B cell (primary cell): ENCODE data around the gene DCUN1D2. TPM values are rescaled to one million over a fixed set of nuclear protein-coding genes. Genes with fewer than 3 reads are reported as not detected.

Experiments
- ATAC-seq: fragments of 200-7000 bp; cut with Tn5 transposase; one replicate; pipeline ENCODE4 v1.10.0; 2021; ENCODE audit warnings: low read depth, mild to moderate bottlenecking, moderate number of reproducible peaks, moderate library complexity
- CTCF ChIA-PET: fragments of 350-600 bp; sonication (Branson Sonifier 250); formaldehyde crosslinking; loops from one replicate; lab custom pipeline; 2021; ENCODE audit warnings: antibody characterized with exemption, inconsistent platforms; lab: Charles Lee
- POLR2A ChIA-PET: fragments of 350-600 bp; sonication (Branson Sonifier 250); formaldehyde crosslinking; loops from one replicate; lab custom pipeline; 2021; ENCODE audit warnings: antibody characterized with exemption; lab: Charles Lee
- DNase-seq: peaks from one replicate; pipeline ENCODE4 v3.0.0; 2013
- H2AFZ ChIP-seq: 2 replicates; pipeline ENCODE4 v1.6.1; 2012; ENCODE audit warnings: mild to moderate bottlenecking, low read depth, low read length; ENCODE audit not compliant: insufficient read depth, poor library complexity, severe bottlenecking
- H3K27ac ChIP-seq, 2 donors: 1 replicate in 1 of 2; 2 replicates in 1 of 2; pipeline ENCODE4 v1.5.1; 2012 to 2013; ENCODE audit warnings: low read length in 2 of 2, mild to moderate bottlenecking in 2 of 2, moderate library complexity in 1 of 2
- H3K27me3 ChIP-seq, 4 experiments: fragments of 200-600 bp in 1 of 4; sonication (generic) in 1 of 4; replicated peaks in 1 of 4; 1 replicate in 2 of 4; 2 replicates in 2 of 4; pipeline versions ENCODE4 v1.6.1 to v1.7.0; 2013 to 2016; ENCODE audit warnings: low read length in 3 of 4, mild to moderate bottlenecking in 2 of 4, mixed read lengths in 1 of 4, moderate library complexity in 1 of 4; ENCODE audit not compliant: insufficient read depth in 4 of 4, control insufficient read depth in 3 of 4; ENCODE audit errors: control extremely low read depth in 1 of 4
- H3K36me3 ChIP-seq, 2 experiments: replicated peaks in 1 of 2; 1 replicate in 1 of 2; 2 replicates in 1 of 2; pipeline versions ENCODE4 v1.6.1 to v1.7.1; 2013; ENCODE audit warnings: low read length in 1 of 2; ENCODE audit not compliant: insufficient read depth in 2 of 2, control insufficient read depth in 1 of 2; ENCODE audit errors: control extremely low read depth in 1 of 2, extremely low read depth in 1 of 2
- H3K4me1 ChIP-seq, 2 donors: fragments of 200-600 bp in 1 of 2; sonication (generic) in 1 of 2; 1 replicate in 1 of 2; 2 replicates in 1 of 2; pipeline versions ENCODE4 v1.5.1 to v1.6.1; 2013 to 2017; ENCODE audit warnings: low read length in 2 of 2; ENCODE audit not compliant: control insufficient read depth in 2 of 2, insufficient read depth in 2 of 2
- H3K4me2 ChIP-seq: replicated peaks from 2 replicates; pipeline ENCODE3; 2012; ENCODE audit warnings: mild to moderate bottlenecking, low read depth, low read length; ENCODE audit not compliant: poor library complexity, severe bottlenecking
- H3K4me3 ChIP-seq, 5 experiments: fragments of 200-600 bp in 1 of 5; sonication (generic) in 1 of 5; 1 replicate in 3 of 5; 2 replicates in 2 of 5; pipeline versions ENCODE4 v1.5.1 to v1.7.0; 2011 to 2016; ENCODE audit warnings: low read length in 4 of 5, mild to moderate bottlenecking in 4 of 5, low read depth in 2 of 5, control low read depth in 1 of 5, moderate library complexity in 1 of 5; ENCODE audit not compliant: insufficient read depth in 1 of 5; ENCODE audit errors: control extremely low read depth in 1 of 5, extremely low read depth in 1 of 5
- H3K79me2 ChIP-seq: fragments of 200-600 bp; sonication (generic); one replicate; pipeline ENCODE4 v1.6.0; 2016; ENCODE audit warnings: low read length; ENCODE audit not compliant: control insufficient read depth, insufficient read depth
- H3K9ac ChIP-seq: fragments of 200-600 bp; sonication (generic); 2 replicates; pipeline ENCODE4 v1.6.1; 2017; ENCODE audit warnings: mild to moderate bottlenecking, low read length, moderate library complexity
- H3K9me3 ChIP-seq, 3 donors: one replicate each; pipeline versions ENCODE4 v1.6.1 to v1.7.1; 2013; ENCODE audit warnings: low read length in 2 of 3; ENCODE audit not compliant: control insufficient read depth in 2 of 3, insufficient read depth in 1 of 3; ENCODE audit errors: control extremely low read depth in 1 of 3
- H4K20me1 ChIP-seq: 2 replicates; pipeline ENCODE4 v1.6.0; 2012; ENCODE audit warnings: mild to moderate bottlenecking, low read length; ENCODE audit not compliant: insufficient read depth, control insufficient read depth, poor library complexity, severe bottlenecking
- H3K27ac Mint-ChIP-seq: one replicate; pipeline ENCODE4 v1.8.0; 2021; ENCODE audit warnings: mixed read lengths
- H3K27me3 Mint-ChIP-seq: one replicate; pipeline ENCODE4 v1.8.0; 2021; ENCODE audit warnings: mixed read lengths
- H3K4me1 Mint-ChIP-seq: one replicate; pipeline ENCODE4 v1.8.0; 2021; ENCODE audit warnings: mixed read lengths
- H3K4me3 Mint-ChIP-seq: one replicate; pipeline ENCODE4 v1.8.0; 2021; ENCODE audit warnings: mixed read lengths
- H3K9me3 Mint-ChIP-seq: one replicate; pipeline ENCODE4 v1.8.0; 2022; ENCODE audit warnings: mixed read lengths; ENCODE audit not compliant: insufficient read depth
- CTCF ChIP-seq: fragments of 200-600 bp; IDR thresholded peaks from one replicate; pipeline ENCODE4 v1.8.0; 2022; ENCODE audit warnings: antibody characterized with exemption, mild to moderate bottlenecking
- EZH2 ChIP-seq: IDR thresholded peaks from 2 replicates; pipeline ENCODE4 v1.6.1; 2012; ENCODE audit warnings: borderline replicate concordance, low read depth, mild to moderate bottlenecking, moderate library complexity, low read length; ENCODE audit not compliant: insufficient read depth, poor library complexity, severe bottlenecking
- WGBS: methylation state at CpG from one replicate; pipeline ENCODE4 v1.1.5; 2013; ENCODE audit warnings: missing lambda C conversion rate; ENCODE audit not compliant: insufficient coverage; 5-methylcytosine and 5-hydroxymethylcytosine counted together
- intact Hi-C: fragments of 100-400 bp; cut with micrococcal nuclease; formaldehyde crosslinking; loops from one replicate; pipeline ENCODE4 v1.10.0; 2022
- polyA plus RNA-seq: library from polyadenylated mRNA; depleted of rRNA; stranded (reverse); fragments of >200 nt; gene quantifications from 2 replicates; pipeline ENCODE4 v1.2.3, GENCODE V29; 2012
- total RNA-seq, 2 donors: library from RNA; stranded (reverse); fragments of 120-200 nt in 1 of 2; gene quantifications; 1 replicate in 1 of 2; 2 replicates in 1 of 2; pipeline versions ENCODE4 v1.2.3 to v1.2.4, GENCODE V29; 2013 to 2022

Gene DCUN1D2
- total and polyA plus RNA-seq, 2 donors (not counting 1 experiment from before 2014, with no cell fraction given), result 15.3 to 41.3 TPM

GRCh38 chr13:113452466-113452865 lies 38.0 kb downstream of the DCUN1D2 start:
- H3K27ac ChIP-seq, result no peak overlapping the region
- H3K4me2 ChIP-seq, result no peak overlapping the region
- H3K9ac ChIP-seq, result no peak overlapping the region
- ChIA-PET CTCF (interaction anchor here (1.5 to 1.9 kb wide), 3 partner anchors 13 to 510 kb away, joined by 3 to 9 read pairs (median 7); no protein-coding TSS in a partner anchor), POLR2A (no interaction called here)
- no peaks in the 10 kb centered on the region for H3K9me3 Mint-ChIP-seq
- H3K27me3 Mint-ChIP-seq, result no peaks in the 10 kb centered on the region
- ATAC-seq, result no peak
- H3K36me3 ChIP-seq, result peaks cover 0 to 11% of the 10 kb centered on the region in 2 experiments
- intact Hi-C loops, result no loop called here
- H4K20me1 ChIP-seq, result no peaks in the 10 kb centered on the region
- H3K79me2 ChIP-seq, result no peaks in the 10 kb centered on the region
- no peaks in the 10 kb centered on the region for H3K27me3 ChIP-seq
- TF ChIP-seq EZH2 (no peak), CTCF (no peak)
- DNase-seq, result no peak
- no peaks in the 10 kb centered on the region for H3K9me3 ChIP-seq
- no peaks in the 10 kb centered on the region for H3K4me1 ChIP-seq
- no peak overlapping the region for H2AFZ ChIP-seq
- peaks cover 9% of the 10 kb centered on the region for H3K4me1 Mint-ChIP-seq
- no peak overlapping the region for H3K27ac Mint-ChIP-seq
- no peak overlapping the region for H3K4me3 Mint-ChIP-seq
- no peak overlapping the region for H3K4me3 ChIP-seq
- WGBS, result 100% methylated on average over 3 of the region's 4 CpGs

- Histone ChIP-seq H4K20me1 (no peaks in the 10 kb centered on the region), H2AFZ (no peak overlapping the region), H3K4me2 (no peak overlapping the region), H3K4me3 (no peak overlapping the region), H3K4me1 (no peaks in the 10 kb centered on the region), H3K9me3 (no peaks in the 10 kb centered on the region), H3K27me3 (no peaks in the 10 kb centered on the region), H3K27ac (no peak overlapping the region), H3K9ac (no peak overlapping the region), H3K36me3 (peaks cover 0 to 7% of the 10 kb centered on the region in 2 experiments), H3K79me2 (no peaks in the 10 kb centered on the region)
- no peak overlapping the region for H3K4me3 Mint-ChIP-seq
- no peaks in the 10 kb centered on the region for H3K9me3 Mint-ChIP-seq
- intact Hi-C loops, result loop anchor here (2.0 kb wide), 1 partner anchor 177 kb away; no protein-coding TSS in a partner anchor
- H3K27ac Mint-ChIP-seq, result no peak overlapping the region
- WGBS, result 98% methylated on average over 24 of the region's 24 CpGs
- ChIA-PET POLR2A (no interaction called here), CTCF (interaction anchor here (1.3 to 1.9 kb wide), 4 partner anchors 13 to 509 kb away, joined by 3 to 9 read pairs (median 5); no protein-coding TSS in a partner anchor)
- no peaks in the 10 kb centered on the region for H3K27me3 Mint-ChIP-seq
- no peak for DNase-seq
- no peak for ATAC-seq
- H3K4me1 Mint-ChIP-seq, result peaks cover 9% of the 10 kb centered on the region
- TF ChIP-seq EZH2 (no peak), CTCF (no peak)
These were observed 38.5 kb downstream of the DCUN1D2 start for GRCh38 chr13:113451951-113452421.
